Activated naive CD4-positive, alpha-beta T cell (primary cell): Measurements from ENCODE around the gene RNF39.

Experiments used
- DNase-seq, 4 experiments: peaks; one replicate each; lab custom pipeline; 2025; lab: John Stamatoyannopoulos, UW

The RNF39 gene

GRCh38 chr6:30096829-30097228 is 21.3 kb upstream of the RNF39 start:
- no peak for DNase-seq

DNA sequence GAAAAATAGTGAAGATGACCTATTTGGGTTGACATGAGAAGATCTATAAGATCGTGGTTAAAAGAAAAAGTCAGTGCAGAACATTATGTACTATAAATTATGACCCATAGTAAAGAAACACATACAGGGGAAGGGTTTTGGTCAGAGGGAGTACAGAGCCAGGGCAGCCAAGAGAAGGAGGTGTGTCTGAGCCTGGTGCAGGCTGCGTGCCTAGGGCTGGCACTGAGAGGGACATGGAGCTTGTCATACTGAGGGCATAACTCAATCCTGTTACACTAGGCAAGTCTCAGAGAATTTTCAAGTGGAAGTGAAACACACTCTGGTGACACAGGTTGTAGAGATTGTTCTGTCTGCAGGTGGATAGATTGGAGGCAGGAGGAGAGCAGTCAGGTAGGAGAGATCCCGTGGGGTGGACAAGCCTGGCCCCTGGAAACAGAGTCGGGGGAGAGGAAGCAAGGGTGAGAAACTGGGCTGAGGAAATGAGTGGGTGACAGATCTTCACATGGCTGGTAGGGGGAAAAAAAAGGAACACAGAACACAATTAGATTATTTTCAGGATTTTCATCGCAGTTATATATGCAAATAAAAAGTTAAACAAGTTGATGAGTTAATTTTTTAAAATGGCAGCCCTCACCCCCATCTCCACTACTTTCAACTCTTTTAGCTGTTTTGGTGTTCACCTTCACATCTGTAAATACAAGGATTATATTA is 18.5 kb upstream of the RNF39 start:
- no peak for DNase-seq

GRCh38 chr6:30092852-30093543 is 17.4 kb upstream of the RNF39 start:
- DNase-seq: no peak

- DNase-seq: no peak
Observed at GRCh38 chr6:30091577-30092381, 16.2 kb upstream of the RNF39 start.

GRCh38 chr6:30087876-30088275 is 12.3 kb upstream of the RNF39 start:
- no peak for DNase-seq

DNA sequence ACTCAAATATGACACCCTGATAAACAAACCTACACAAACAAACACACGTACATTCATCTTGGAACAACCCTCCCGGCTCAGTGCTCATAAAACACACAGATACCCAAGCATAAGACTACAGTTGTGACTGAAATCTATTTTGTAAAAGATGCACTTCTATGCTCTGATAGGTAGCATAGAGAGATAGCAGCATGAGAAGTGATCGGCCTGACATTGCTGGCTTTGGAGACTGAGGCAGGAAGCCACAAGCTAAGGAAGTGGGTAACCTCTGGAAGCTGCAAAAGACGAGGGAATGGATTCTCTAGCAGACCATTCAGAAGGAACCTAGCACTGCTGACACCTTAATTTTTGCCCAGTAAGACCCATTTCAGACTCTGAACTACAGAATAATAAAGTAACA is 1.6 kb upstream of the RNF39 start:
- no peak for DNase-seq

DNA sequence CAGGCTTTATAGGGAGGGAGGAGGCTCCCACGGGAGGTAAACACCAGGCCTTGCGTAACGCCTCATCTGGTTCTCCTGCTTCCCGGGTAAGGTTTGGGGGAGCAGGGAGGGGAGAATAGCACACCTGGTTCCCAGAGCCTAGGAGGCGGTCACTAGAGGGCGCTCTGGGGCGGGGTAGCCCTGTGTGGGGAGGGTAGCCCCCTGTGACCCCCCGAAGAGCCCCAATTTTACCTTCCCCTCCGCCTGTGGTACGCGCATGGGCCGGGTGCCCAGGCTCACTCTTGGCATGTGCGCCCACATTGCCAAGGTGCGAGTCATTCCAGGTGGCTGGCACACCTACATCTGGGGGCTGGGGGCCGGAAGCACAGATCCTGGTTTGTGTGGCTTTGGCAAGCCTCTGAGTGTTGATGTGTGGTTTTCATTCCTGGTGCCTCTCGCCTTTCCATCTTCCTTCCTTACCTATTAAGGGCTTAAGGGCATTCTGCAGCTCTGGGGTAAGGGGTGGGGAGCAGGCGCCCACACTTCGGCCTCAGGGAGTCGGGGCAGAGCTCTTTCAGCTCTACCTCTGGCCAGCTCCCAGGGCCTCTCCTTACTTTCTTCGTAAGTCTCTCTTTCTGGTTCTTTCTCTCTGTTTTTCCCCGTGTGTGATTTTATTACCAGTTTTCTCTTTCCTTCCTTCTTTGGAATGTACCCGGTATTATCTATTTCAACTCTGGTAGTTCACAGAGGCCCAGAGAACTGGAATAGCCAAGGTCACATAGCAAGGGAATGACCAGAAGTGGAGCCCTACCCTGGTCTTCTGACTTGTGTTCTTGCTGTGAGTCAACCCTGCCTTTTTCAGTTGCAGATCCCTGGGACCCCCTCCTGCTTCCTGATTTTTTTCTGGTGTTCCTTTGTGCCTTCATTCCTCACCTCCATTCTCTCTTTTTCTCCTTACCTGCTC is 492 bp upstream of the RNF39 start:
- DNase-seq: no peak

GRCh38 chr6:30074331-30075093 is 1.1 kb downstream of the RNF39 start:
- DNase-seq: no peak

GRCh38 chr6:30073489-30074235 is 1.9 kb downstream of the RNF39 start:
- no peak for DNase-seq

- no peak for DNase-seq
Observed at GRCh38 chr6:30071858-30072257, 3.7 kb downstream of the RNF39 start.

DNA sequence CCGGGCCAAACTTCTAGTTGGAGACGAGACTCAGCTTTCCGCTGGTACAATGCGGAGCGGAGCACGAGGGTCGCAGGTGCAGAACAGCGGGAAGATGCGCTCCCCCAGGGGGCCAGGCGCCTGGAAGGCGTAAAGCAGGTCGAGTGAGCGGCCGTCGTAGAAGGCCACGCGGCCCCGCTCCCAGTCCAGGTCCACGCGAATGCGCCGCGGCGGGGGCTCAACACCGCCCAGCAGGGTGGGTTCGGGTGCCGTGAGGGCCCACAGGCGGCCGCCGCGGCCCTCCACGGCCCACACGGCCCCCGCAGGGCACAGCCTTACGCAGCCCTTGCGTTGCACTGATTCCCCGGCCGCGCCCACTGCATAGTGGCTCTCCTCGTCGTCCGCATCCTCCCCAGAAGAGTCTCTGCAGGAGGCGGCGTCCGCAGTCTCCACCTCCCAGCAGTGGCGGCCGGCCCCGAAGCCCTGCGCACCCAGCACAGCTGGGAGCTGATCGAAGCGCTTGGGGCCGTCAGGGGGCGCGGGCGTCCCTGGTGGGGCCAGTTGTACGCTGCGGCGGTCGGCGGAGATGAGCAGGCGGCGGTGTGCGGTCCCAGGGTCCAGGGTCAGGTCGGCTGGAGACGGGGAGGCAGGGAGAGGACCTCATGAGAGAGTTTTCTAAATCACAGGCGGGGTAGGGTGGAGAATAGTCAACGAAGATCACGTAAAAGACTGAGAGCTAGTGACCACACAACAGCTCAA is 4.3 kb downstream of the RNF39 start:
- no peak for DNase-seq

- DNase-seq: no peak
Observed at GRCh38 chr6:30067460-30068139, 8.0 kb downstream of the RNF39 start.

DNA sequence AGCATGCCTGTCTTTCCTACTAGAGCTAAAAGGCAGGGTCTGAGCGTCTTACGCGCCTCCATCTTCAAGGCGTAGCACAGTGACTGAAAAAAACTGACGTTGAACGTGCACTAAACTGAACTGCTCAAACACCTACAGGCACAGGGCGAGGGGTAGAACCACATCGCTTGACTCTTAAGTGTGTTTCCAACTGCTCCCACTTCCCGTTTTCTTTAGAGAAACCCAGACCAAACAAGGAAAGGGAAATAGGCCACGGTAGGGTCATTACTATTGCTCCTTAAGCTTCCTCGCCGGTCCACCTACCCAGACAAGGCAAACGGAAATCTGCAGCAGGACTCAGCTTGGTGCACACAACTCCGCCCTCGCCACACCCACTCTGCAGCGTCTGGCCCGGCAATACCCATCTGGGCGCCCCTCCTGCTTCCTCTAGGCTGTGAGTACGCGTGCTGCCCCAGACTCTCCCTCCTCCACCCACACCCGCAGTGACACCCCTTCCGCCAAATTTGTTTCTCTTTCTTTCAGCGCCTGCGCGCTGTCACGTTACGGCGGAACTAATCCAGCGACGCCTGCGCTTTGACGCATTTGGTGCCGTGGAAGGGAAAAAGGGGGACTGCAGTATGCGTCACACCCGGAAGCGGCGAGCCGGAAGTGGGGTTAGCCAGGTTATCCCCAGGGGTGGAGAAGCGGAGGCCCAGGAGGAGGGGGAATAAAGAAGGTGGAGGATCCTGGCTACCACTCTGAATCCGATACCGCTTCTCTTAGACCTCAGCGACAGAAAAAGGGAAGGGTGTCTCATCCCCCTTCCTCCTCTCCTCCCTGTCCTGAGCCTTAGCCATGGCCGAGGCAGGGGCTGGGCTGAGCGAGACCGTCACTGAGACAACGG is 8.8 kb downstream of the RNF39 start, which contains the start of gene PPP1R11:
TSS of gene PPP1R11 (plus strand) at position 622 of the 883 bp plus-strand sequence. CDS start at position 835, 213 bp downstream.
- DNase-seq: peak; percentile 93 to 97 (median 95)

GRCh38 chr6:30066082-30066481 is 9.5 kb downstream of the RNF39 start:
- no peak for DNase-seq

DNA sequence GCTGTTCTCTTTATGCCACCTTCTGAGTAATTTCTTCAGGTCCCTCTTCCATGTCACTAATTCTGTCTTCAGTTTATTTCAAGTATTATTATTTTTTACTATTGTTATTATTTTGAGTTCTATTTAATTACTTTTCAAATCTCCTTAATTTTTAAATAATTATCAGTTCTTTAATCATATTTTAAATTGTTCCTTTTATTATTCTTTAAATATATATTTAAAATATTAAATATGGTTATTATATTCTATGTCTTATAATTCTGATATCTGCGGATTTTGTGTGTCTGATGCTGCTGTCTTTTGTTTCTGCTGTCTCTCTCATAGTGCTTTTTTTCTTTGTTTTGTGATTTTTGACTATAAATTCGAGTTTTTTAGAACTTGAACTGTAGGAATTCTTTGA is 12.3 kb downstream of the RNF39 start:
- no peak for DNase-seq

DNA sequence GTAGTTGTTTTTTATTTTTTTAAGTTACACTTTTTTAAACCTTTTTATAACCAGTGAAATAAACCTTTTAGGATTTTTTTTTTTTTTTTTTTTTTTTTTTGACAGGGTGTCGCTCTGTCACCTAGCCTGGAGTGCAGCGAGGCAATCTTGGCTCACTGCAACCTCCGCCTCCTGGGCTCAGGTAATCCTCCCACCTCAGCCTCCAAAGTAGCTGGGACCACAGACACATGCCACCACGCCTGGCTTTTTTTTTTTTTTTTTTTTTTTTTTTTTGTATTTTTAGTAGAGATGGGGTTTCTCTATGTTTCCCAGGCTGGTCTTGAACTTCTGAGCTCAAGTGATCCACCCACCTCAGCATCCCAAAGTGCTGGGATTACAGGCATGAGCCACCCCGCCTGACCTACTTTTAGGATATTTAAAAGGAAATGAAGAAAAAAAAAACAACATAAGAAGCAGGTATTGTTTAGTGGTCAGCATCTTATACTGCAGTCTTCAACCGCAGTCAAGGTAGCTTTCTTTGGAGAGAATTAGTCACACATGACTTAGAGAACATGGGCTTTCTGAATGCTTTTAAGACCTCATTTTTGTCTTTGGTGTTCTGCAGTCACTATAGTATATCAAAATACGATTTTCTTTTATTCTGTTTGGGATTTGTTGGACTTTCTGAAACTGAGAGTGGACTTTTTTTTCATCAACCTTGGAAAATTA is 12.9 kb downstream of the RNF39 start:
- DNase-seq: no peak

DNA sequence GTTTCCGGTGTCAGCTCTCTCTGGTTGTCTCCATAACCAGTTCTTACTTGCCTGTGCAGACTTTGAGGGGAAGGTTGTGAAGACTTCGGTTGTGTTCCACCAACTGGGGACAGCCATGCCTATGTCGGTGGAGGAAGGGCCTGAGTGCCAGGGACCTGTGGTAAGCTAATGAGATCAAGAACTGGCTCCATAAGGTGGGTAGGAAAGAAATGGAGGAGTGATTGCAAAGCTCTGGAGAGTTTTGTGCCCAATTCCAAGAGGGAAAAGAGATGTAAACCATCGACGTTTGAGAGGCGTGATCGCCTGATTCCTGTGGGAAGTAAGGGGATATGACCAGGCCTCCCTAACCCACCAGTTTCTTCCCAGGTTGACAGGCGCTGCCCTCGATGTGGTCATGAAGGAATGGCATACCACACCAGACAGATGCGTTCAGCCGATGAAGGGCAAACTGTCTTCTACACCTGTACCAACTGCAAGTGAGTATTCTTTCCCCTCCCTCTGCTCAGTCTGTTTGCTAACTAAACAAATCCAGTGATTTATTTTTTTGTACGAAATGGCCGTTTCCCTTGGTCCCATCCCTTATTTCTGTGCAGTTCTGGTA is 13.6 kb downstream of the RNF39 start:
- no peak for DNase-seq
